Measurements from ENCODE around the gene PDLIM3.
"Not testable (repeated sequence)": the region's sequence is repeated elsewhere in the genome, so short reads cannot be mapped to it uniquely, and the experiment has no call there.

Gene PDLIM3, protein sequence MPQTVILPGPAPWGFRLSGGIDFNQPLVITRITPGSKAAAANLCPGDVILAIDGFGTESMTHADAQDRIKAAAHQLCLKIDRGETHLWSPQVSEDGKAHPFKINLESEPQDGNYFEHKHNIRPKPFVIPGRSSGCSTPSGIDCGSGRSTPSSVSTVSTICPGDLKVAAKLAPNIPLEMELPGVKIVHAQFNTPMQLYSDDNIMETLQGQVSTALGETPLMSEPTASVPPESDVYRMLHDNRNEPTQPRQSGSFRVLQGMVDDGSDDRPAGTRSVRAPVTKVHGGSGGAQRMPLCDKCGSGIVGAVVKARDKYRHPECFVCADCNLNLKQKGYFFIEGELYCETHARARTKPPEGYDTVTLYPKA

DNA sequence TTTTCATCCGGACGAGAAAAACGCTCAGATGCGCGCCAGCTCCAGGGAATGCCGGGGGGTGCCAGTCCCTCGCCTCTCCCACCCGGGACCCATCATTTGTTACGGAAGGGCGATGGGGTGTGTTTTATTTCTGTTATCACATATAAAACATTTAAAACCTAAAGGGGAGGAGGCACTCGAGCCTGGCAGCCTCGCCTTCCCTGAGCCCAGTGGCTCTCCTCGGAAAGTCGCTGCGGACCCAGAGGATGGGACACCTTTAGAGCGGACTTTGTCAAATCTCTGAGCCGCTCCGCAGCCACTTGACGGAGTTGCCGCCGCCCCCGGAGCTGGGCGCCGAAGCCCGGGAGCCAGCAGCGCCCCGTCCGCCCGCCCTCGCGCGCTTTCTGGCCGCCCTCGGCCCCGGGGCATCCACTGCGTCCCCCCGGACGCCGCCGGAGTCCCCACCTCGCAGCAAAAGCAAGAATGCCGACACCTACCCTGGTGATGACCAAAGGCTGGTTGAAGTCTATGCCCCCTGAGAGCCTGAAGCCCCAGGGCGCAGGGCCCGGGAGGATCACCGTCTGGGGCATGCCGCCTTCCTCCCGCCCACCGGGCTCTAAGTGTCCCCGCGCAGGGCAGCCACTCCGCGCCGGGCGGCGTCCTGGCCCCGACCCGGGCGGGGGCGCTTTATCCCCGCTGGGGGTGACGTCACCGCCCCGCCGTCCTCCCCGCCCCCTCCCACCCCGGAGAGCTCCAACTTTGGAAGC, at the start of gene PDLIM3:
Gene PDLIM3 (minus strand): TSS at position 642 of the 746 bp plus-strand sequence. CDS start 73 bp downstream, at position 569.
- DNase-seq: no peak

DNA sequence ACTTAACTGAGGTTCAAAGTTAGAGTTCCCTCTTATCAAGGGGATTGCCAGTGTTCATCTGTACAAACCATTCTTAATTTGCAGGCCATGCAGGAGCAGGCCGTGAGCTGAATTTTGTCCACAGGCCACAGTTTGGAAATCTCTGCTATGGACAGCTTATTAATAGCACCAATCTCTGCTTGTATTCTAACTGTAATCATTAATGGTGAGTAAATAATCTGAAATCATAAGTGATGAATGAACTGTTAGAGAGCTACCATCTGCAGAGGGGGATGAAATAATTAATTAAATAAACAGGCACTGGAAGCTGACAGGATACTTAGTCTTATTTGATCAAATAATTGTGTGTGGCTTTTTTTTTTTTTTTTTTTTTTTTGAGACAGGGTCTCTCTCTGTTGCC, 48.5 kb upstream of the PDLIM3 start:
- no peak for DNase-seq

DNA sequence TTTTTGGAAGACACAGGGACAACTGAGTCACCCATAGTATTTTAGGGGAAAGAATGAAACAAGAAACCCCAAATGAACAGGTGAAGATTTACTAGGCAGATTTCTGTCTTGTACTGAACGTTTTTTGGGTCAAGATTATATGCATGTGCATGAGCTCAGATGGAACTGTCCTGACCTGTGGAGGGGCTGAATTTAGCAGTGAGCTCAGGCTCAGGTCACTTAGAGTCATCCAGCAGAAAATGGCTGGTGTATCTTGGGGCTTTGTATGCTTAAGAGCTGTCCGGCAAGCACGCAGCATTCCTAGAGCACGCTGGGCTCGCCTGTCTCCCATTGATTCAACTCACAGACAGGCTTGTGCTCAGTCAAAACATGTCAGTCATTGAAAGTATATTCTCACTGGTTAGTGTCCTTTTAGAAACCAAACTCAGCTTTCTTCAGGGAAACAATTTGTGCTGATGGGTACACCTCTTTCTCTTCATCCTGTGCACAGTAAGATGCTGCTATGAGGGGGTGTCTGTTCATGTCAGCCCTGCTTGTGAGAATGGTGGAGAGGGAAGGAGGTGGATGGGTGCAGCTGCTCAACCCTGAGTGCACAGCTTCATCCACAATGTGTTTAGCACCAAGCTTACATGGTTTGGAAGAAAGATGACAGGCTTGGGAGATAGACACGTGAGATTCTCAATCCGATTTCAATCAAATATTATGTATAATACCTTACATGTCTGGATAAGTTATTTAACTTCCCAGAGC, 47.5 kb upstream of the PDLIM3 start:
- DNase-seq: no peak

DNA sequence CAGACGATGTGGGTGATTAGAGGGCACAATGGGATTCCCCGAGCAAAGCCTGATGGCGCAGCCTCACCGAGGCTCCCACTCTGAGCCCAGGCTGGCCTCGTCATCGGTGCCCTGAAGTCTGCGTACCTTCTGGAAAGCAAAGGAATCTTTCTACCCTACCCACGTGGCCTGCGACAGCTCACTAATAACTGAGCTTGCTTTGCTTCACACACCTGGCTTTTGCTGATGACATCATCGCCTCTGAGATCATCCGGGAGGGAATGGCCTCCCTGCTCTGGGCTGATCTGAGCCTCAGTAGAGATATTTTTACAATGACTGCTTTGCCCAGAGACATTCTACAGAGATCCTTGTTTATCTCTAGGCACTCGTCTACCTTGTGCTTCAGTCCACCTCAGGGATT, 45.4 kb upstream of the PDLIM3 start:
- DNase-seq: no peak

DNA sequence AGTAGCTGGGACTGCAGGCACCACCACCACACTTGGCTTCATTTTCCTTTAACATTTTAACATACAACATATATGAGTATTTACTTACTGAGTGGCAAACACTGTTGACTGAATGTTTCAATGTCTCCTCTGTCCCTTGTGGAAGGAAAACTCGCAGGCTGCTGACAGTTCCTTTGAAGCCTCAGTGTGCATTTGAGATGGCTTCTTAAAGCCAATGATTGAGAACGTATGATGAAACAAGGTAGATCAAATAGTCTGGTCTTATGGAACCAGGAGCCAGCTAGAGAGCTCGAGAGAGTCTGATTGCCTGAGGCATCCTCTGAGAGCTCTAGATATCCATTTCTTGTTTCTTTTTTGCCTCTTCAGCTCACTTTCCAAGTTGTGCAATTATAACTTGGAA, 43.0 kb upstream of the PDLIM3 start:
- DNase-seq: no peak

DNA sequence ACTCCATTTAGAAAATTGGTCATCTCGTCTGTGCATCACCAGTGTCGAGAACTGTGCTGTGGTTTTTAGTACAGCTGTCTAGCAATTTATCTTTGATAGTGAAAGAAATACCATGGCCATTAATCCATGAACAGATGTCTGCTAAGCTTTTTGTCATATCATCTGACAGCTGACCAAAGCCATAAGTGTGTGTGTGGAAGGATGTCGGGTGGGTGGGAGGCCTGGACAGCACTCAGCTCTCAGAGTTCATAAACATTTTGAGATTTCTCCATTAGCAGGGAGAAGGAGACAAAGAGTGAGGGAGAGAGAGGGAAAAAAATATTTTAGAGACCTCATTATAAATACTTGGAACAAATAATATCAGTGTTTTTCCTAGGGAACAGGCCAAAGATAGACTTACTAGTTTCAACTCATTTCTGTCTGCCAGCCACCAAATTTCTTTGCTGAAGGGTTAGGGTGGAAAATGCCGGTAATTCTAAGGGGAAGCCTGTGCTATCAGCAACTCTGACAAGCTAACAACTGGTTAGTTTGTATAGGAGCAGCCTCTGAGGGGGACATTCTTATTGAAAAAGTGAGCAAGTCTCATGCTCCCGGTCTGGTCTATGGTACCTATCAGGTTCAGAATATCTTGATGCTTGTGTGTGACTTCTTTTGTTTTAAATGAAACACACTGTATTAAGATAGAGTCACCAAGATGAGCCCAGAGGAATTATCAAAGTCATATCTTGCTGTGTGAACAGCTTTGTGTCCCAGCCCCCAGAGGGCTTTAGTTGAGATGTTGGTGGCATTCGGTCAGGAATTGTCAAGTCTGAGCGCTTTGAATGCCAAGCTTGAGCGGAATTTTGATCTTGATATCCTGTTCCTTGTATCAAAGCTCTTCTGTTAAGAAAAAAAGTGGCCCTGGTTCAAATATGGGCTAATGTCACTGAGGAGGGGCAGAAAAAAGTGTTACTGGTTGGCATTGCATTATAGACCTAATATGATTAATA, 41.9 kb upstream of the PDLIM3 start:
- DNase-seq: no peak

DNA sequence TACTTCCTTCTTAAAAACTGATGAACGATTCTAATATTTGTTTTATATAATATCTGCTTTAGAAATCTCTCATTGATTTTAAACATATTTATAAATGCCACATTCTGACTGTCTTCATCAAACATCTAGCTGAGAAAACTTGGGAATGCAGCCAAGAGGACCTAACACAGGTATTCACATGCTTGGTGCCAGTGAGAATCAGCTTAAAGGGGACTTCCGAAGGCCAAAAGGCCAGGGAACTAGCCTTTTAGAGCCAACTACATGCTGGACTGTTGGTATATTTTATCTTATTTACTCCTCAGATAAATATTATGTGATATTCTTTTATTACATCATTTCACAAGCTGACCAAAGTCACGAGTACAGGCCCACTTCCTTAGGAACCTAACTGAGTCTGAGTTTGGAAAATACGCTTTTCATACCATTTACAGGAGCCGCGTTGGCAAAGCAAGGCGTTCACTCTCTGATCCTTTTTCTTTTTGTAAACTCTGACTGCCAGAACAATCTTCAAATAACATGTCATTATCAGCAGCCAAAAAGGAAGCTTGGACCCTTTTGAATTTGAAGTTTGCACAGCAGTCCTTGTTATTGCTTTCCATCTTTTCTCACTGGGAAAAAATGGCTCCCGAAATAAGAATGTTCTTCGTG, 41.1 kb upstream of the PDLIM3 start:
- no peak for DNase-seq

DNA sequence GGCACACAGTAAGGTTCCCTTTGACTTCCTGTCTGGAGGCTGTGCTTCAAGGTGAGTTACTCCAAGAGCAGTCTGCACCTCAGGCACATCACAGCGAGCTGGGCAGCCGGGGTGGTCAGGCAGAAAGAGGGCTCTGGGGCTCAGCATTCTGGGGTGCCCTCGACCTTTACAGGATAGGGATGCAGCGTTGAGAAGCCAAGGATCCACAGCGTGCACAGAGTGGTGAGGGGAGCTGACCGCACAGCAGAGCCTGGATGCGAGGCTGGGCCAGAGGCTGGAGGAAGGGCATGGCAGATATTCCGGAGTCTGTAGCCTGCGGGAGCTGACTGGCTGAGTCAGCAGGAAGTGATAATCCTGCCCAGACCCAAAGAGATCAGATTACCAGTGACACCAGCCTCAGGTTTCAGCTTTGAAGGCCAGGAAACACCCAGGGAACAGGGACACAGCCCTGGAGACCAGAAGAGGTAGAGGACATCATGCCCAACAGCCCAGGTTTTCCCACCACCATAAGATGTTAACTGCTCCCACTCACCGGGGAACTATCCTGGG, 38.4 kb upstream of the PDLIM3 start:
- DNase-seq: no peak

DNA sequence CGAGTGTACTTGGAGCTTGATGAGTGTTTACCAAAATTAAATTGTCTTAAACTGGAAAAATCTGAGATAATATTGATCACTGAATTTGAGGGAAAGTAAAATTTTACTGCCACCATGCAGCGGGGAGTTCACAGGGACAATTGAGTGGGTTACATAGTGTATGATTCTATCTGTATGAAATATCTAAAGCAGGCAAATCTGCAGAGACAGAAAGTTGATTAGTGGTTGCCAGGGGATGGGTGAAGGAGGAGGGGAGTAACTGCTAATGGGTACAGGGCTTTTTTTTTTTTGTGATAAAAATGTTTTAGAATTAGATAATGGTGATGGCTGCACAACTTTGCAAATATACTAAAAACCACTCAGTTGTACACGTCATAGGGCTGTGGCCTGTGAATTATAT, 35.4 kb upstream of the PDLIM3 start:
- DNase-seq: no peak

DNA sequence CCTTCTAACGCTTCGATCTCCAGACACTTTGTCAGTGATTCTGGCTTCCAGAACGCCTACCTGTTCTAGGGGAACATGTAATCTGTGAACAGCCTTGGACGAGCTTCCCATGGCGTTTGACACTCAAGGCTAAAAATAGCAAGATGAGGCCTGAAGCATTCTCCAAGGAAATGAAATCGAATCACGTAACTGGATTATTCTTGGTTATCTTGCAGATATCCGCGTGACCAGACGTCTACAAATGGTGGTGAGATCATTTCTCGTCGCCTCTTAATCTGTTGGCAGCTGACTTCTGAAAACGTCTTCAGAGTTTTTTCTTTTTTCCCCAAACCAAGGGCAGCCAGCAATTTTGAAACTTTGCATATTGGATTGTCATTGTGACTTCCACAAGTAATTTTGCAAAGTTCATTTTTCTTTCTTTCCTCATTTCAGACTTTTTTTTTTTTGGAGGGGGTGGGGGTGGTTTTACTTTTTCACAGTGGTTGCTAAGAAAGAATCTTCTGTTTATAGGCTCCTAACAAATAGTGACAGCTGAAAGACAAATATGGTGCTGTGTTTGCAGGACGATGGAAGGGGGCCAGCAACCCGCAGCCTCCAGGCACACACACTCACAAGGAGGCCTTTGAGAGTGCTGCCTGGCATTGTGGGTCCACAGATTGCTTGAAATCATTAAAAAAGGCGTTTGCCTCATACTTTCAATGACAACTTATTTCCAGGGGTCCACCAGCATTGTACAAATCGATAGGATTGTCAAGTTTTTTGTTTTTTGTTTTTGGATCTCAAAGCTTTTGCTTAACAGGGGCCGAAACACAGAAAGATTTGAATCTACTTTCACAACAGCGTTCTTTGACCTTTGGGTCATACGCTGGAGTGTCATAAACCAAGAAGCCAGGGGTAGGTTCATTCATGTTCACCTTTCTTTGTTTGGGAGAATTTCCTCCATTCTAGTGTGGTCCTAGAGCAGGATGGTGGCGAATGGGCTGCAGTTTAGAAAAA, 32.4 kb upstream of the PDLIM3 start:
- no peak for DNase-seq

DNA sequence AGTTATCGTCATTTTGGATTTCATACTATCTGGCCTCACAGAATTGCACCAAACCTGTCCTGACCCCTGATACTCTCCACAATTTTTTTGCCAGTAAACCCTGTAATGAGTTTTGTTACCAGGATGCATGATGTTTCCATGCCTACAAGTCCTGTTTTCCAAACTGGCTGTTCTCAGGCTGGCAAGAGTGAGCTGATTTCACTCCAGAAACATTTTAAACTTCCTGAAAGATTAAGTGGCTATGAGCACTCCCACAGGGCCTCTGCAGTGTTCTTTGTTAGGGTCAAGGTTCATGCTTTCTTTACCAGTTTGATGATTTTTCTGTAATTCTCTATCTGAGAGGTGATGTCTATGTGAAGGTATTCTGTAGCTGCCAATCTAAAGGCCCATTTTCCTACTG, 31.7 kb upstream of the PDLIM3 start:
- no peak for DNase-seq

DNA sequence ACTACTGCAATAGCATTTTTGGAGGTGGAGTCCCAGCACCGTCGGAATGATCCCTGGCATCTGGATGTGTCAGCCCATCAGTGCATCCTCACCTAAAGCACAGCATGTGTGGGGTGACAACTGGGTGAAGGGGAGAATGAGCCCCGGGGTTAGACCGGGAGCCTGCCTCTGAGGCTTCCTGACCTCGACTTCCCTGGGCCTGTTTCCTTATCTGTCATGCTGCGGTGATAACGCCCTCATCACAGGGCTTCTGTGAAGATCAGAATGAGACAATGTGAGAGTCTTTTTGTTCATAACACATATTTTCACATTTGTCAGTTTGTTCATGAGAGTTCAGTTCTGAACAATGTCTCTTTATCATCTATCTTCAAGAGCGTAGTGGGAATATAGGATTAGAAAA, 31.1 kb upstream of the PDLIM3 start:
- DNase-seq: no peak

DNA sequence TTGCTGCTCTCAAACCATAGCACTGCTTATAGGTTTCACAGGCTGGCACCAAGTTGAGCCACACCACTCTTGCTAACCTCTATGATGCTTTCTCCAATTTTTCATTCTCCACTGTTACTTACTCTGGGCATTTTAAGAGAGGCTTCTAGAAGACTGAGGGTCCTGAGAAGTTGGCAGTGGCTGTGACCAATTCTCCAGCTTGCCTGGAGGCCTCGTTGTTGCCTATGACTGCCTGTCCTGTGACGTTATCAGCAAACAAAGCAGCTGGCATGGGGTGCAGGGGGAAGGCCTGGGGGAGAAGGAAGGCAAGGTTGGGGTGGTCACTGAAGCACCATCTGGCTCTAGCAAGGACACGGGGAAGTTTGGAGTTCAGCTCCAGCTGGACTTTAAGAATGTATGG, 30.4 kb upstream of the PDLIM3 start:
- DNase-seq: no peak

DNA sequence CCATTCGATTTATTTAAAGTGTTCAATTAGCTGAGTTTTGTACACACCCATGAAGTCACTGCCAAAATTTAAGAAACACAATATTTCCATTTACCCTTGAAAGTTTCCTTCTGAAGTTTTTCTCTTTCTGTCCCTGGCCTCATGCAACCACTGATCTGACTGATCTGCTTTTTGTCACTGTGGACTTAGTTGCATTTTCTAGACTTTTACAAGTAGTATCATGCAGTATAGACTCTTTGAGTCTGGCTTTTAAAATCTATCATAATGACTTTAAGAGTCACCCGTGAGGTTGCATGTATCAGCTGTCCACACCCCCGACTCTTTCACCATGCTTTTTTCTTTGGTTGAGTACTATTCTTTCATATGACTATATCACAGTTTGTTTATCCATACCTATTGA, 29.0 kb upstream of the PDLIM3 start:
- DNase-seq: no peak

DNA sequence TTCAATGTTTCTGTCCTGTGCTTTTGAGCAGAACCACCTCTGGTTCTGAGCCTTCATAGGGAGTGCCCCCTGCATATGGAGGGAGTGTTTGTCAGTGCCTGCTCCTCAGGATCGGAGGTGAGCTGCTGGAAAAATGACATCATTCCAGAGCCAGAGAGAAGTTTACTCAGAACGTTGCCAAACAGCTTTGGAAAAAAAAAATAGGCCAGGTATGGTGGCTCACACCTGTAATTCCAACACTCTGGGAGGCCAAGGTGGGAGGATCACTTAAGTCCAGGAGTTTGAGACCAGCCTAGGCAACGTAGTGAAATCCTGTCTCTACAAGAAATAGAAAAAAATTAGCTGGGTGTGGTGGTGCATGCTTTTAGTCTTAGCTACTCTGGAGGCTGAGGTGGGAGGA, 27.2 kb upstream of the PDLIM3 start:
- no peak for DNase-seq

DNA sequence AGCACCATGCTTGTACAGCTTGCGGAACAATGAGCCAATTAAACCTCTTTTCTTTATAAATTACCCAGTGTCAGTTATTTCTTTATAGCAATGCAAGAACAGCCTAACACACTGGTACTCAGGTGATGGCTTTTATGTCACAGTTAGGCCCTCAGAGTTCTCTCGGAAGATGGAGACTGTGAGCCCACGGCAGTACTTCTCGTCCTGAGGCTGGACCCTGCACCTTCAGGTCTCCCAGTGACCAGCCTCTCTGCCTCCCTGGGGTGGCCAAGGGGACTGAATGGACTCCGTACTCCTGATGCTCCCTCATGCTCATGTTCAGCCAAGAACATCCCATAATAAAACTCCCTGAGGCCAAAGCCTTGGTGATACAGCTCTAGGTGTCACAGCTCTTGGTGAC, 25.0 kb upstream of the PDLIM3 start:
- no peak for DNase-seq

DNA sequence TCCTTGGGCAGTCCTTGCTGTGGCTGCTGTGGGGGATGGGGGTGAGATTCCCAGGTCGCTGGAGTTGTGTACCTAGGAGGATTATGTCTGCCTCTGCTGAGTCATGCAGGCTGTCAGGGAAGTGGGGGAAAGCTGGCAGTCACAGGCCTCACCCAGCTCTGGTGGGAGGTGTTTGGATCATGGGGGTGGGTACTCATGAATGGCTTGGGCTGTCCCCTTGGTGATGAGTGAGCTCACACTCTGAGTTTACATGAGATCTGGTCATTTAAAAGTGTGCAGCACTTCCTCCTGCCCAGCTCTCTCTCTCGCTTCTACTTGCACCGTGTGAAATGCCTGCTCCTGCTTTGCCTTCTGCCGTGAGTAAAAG, 24.6 kb upstream of the PDLIM3 start:
- no peak for DNase-seq

DNA sequence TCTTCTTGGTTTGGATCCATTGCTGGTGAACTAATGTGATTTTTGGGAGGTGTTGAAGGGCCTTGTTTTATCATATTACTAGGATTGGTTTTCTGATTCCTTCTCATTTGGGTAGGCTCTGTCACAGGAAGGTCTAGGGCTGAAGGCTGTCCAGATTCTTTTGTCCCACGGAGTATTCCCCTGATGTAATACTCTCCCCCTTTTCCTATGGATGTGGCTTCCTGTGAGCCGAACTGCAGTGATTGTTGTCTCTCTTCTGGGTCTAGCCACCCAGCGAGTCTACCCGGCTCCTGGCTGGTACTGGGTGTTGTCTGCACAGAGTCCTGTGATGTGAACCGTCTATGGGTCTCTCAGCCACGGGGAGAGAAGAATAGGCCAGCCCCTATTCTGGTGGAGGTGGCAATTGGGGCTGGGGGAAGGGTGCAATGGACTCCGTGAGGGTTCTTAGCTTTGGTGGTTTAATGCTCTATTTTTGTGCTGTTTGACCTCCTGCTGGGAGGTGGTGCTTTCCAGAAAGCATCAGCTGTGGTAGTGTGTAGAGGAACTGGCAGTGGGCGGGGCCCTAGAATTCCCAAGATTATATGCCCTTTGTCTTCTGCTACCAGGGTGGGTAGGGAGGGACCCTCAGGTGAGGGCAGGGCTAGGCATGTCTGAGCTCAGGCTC, 24.1 kb upstream of the PDLIM3 start:
- not testable (repeated sequence) for DNase-seq

DNA sequence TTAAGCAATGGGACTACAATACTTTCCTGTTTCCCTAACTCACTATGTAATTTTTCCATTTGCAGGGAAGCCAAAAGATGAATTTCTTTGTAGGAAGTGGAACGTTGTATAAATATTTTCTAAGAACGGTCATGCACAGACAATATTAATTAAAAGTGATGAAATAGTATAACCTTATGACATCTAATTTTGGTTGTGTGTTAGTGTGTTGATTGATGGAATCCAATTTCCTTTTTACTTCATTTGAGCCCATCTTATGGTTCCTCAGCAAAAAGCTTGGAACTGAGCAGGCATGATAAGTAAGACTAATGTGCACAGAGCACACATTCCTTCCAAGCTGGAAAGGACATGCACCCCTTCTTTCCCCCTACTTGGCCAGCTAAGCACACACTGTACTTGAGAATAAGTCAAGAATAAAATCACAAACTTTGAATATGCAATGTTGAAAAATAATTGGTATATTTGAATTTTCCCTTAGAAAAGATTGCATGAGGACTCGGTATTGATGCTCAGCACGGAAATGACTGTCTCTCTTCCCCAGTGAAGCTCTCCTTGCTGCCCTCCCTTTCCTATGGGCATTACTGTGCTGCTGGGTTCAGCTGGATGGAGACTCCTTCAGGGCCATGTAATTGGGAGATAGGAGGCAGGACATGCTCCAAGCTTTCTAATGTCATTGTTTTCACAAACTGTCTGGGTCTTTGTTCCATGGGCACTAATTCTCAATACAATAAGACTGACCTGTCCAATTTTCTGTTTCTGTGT, 19.2 kb upstream of the PDLIM3 start:
- no peak for DNase-seq

Data from activated effector memory CD4-positive, alpha-beta T cell treated with Interleukin-2 at 50 U/mL for 16 hours (primary cell).